Body of pancreas (tissue), 4 donors: Measurements from ENCODE around the gene TESPA1. TPM values are rescaled to one million over a fixed set of nuclear protein-coding genes. Genes with fewer than 3 reads are reported as not detected.

Source experiments
- ATAC-seq: fragments of 150-250 bp; one replicate; pipeline ENCODE4 v1.9.1; 2016
- DNase-seq, 4 donors: peaks; one replicate each; pipeline ENCODE4 v3.0.0-alpha.2; 2019
- H3K27ac ChIP-seq, 4 donors: fragments of 200-600 bp; sonication (generic); 1 replicate in 3 of 4; 2 replicates in 1 of 4; pipeline versions ENCODE4 v1.5.1 to v1.6.1; 2016 to 2019; ENCODE audit warnings: mild to moderate bottlenecking in 1 of 4, mixed read lengths in 1 of 4, moderate library complexity in 1 of 4
- H3K27me3 ChIP-seq, 2 donors: fragments of 200-600 bp; sonication (generic); one replicate each; pipeline ENCODE4 v1.6.0; 2016; ENCODE audit warnings: mild to moderate bottlenecking in 1 of 2
- H3K36me3 ChIP-seq, 2 donors: fragments of 200-600 bp; sonication (generic); replicated peaks in 1 of 2; 2 replicates each; pipeline ENCODE4 v1.5.1; 2016; ENCODE audit warnings: low read depth in 2 of 2; ENCODE audit not compliant: insufficient read depth in 1 of 2
- H3K4me1 ChIP-seq: fragments of 200-600 bp; sonication (generic); one replicate; pipeline ENCODE4 v1.6.0; 2016
- H3K4me3 ChIP-seq, 2 donors: fragments of 200-600 bp; sonication (generic); 1 replicate in 1 of 2; 2 replicates in 1 of 2; pipeline ENCODE4 v1.5.1; 2016 to 2019
- H3K9me3 ChIP-seq, 3 donors: fragments of 200-600 bp; sonication (generic); 1 replicate in 2 of 3; 2 replicates in 1 of 3; pipeline ENCODE4 v1.5.1; 2016
- POLR2A ChIP-seq, 3 donors: fragments of 450-650 bp; IDR thresholded peaks; one replicate each; pipeline ENCODE4 v1.6.1; 2016; ENCODE audit warnings: antibody characterized with exemption in 3 of 3, mild to moderate bottlenecking in 2 of 3
- WGBS, 2 donors: methylation state at CpG; one replicate each; pipeline ENCODE4 v1.1.5; 2017; 5-methylcytosine and 5-hydroxymethylcytosine counted together
- intact Hi-C: fragments of 100-400 bp; cut with DNase I; formaldehyde crosslinking; loops from one replicate; pipeline ENCODE4 v1.15.1; 2023
- total RNA-seq, 2 donors: library from RNA; depleted of rRNA; stranded (reverse); fragments of >200 nt; gene quantifications; one replicate each; pipeline ENCODE4 v1.1.0, GENCODE V29; 2016
- TF ChIP-seq, protein P1 (sequence below), 7 experiments: fragments of 450-650 bp in 4 of 7; fragments of 200-600 bp in 3 of 7; sonication (generic) in 3 of 7; IDR thresholded peaks; one replicate each; pipeline ENCODE4 v1.5.1; 2016 to 2019; ENCODE audit warnings: antibody characterized with exemption in 7 of 7

Gene TESPA1
- total RNA-seq, 2 donors from 2014 or later = not detected

DNA sequence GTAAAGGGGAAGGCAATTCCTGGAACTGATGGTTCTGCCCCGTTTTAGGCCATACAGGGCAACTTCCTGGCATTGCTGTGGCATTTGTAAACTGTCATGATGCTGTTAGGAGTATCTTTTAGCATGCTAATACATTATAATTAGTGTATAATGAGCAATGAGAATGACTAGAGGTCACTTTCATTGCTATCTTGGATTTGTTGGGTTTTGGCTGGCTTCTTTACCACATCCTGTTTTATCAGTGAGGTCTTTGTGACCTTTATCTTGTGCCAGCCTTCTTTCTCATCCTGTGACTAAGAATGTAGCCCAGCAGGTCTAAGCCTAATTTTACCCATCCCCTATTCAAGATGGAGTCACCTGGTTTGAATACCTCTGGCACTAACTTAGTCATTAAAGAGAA is 51.2 kb downstream of the TESPA1 start:
- Histone ChIP-seq H3K27me3 (no peaks in the 10 kb centered on the region), H3K9me3 (peaks cover 0 to 18% (median 0%) of the 10 kb centered on the region in 3 donors), H3K4me1 (no peaks in the 10 kb centered on the region), H3K4me3 (no peak overlapping the region), H3K36me3 (no peaks in the 10 kb centered on the region), H3K27ac (no peak overlapping the region)
- no peak for DNase-seq
- TF ChIP-seq, protein P1, sequence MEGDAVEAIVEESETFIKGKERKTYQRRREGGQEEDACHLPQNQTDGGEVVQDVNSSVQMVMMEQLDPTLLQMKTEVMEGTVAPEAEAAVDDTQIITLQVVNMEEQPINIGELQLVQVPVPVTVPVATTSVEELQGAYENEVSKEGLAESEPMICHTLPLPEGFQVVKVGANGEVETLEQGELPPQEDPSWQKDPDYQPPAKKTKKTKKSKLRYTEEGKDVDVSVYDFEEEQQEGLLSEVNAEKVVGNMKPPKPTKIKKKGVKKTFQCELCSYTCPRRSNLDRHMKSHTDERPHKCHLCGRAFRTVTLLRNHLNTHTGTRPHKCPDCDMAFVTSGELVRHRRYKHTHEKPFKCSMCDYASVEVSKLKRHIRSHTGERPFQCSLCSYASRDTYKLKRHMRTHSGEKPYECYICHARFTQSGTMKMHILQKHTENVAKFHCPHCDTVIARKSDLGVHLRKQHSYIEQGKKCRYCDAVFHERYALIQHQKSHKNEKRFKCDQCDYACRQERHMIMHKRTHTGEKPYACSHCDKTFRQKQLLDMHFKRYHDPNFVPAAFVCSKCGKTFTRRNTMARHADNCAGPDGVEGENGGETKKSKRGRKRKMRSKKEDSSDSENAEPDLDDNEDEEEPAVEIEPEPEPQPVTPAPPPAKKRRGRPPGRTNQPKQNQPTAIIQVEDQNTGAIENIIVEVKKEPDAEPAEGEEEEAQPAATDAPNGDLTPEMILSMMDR (IDR thresholded peaks at IDR 0.05) = no peak
- TF ChIP-seq POLR2A (IDR thresholded peaks at IDR 0.05) = no peak
- 52 to 57% methylated on average over 1 of the region's 1 CpG for WGBS, 2 donors
- ATAC-seq = no peak
- intact Hi-C loops = no loop called here

DNA sequence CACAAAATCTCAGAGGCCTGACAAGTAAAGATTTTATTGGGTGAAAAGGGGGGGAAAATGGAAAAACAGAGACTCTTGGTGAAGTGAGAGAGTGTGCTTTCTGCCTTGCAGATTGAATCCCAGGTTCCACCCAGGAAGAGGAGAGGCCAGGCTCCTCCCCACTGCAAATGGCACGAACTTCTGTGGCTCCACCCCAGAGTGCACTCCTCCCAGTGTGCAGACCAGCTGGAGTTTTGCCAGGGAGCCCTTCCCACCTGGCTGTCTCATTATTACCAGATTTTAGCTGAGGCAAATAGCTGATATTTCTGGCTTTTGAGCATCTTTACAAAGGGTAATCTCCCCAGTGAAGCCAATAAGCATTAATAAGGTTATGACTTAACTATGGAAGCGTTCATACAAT is 51.9 kb downstream of the TESPA1 start:
- WGBS, 2 donors = 43 to 46% methylated on average over 2 of the region's 2 CpGs
- no peak overlapping the region for H3K27ac ChIP-seq
- H3K4me1 ChIP-seq = no peaks in the 10 kb centered on the region
- no peaks in the 10 kb centered on the region for H3K36me3 ChIP-seq
- no peak for TF ChIP-seq POLR2A (IDR thresholded peaks at IDR 0.05)
- TF ChIP-seq, protein P1 (IDR thresholded peaks at IDR 0.05) = no peak
- peaks cover 0 to 18% (median 0%) of the 10 kb centered on the region in 3 donors for H3K9me3 ChIP-seq
- no peak for ATAC-seq
- DNase-seq = no peak
- H3K4me3 ChIP-seq = no peak overlapping the region
- intact Hi-C loops = no loop called here
- no peaks in the 10 kb centered on the region for H3K27me3 ChIP-seq

DNA sequence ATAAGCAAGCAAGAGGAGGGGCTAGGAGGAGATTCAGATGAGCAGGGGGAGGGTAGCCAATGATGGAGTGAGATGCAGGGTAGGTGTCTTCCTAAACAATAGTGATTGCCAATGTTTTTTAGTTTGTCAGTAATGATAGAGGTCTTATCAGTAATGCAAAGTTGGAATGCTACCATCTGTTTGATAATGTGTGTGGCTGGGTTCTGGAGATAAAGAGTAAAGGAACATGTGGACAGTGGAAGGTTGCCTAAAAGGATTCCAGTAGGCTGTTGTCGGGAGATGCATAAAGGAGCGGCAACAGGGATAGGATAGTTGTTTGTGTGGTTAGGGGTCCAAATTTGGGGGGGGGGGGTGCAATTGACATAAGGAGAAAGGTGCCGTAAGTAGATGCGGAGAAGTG is 52.5 kb downstream of the TESPA1 start:
- ATAC-seq = no peak
- H3K27ac ChIP-seq = no peak overlapping the region
- H3K36me3 ChIP-seq = no peaks in the 10 kb centered on the region
- no peaks in the 10 kb centered on the region for H3K27me3 ChIP-seq
- H3K4me3 ChIP-seq = no peak overlapping the region
- intact Hi-C loops = no loop called here
- H3K9me3 ChIP-seq = peaks cover 0 to 18% (median 0%) of the 10 kb centered on the region in 3 donors
- no peak for DNase-seq
- H3K4me1 ChIP-seq = no peaks in the 10 kb centered on the region
- no peak for TF ChIP-seq POLR2A (IDR thresholded peaks at IDR 0.05)
- TF ChIP-seq, protein P1 (IDR thresholded peaks at IDR 0.05) = no peak
- 83 to 89% methylated on average over 4 of the region's 4 CpGs for WGBS, 2 donors

DNA sequence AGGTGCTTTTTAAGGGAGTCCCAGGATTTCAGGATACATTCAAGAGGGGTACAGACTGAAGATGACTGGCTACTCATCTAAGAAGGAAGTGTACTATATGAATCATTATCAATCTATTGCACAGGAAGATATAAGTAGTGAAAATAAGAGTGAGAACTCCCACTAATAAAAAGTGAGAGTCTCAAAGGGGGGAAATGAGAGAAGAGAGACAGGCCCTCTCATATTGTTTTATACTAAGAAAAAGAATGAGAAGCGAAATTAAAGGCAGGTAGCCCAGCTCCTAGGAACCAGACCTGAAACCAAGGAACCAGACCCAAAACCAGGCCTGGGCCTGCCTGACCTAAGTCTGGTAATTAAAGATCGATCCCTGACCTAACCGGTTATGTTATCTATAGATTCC is 54.6 kb downstream of the TESPA1 start:
- intact Hi-C loops = no loop called here
- Histone ChIP-seq H3K27me3 (no peaks in the 10 kb centered on the region), H3K4me1 (no peaks in the 10 kb centered on the region), H3K36me3 (no peaks in the 10 kb centered on the region), H3K4me3 (no peak overlapping the region), H3K27ac (no peak overlapping the region), H3K9me3 (peaks cover 0 to 18% (median 0%) of the 10 kb centered on the region in 3 donors)
- DNase-seq = no peak
- ATAC-seq = no peak
- 58 to 81% methylated on average over 3 of the region's 3 CpGs for WGBS, 2 donors
- TF ChIP-seq POLR2A (IDR thresholded peaks at IDR 0.05) = no peak
- TF ChIP-seq, protein P1 (IDR thresholded peaks at IDR 0.05) = no peak

DNA sequence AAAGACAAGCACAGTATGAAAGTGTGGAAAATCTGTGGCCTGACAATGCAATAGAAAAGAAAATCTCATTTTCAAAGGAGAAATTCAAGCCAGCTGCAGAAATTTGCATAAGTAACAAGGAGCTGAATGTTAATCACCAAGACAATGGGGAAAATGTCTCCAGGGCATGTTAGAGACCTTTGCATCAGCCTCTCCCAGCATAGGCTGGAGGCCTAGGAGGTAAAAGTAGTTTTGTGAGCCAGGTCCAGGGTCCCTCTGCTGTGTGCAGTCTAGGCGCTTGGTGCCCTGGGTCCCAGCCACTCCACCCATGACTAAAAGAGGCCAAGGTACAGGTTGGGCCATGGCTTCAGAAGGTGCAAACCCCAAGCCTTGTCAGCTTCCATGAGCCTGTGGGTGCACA is 58.3 kb downstream of the TESPA1 start:
- H3K36me3 ChIP-seq = no peaks in the 10 kb centered on the region
- 67 to 77% methylated on average over 1 of the region's 1 CpG for WGBS, 2 donors
- peaks cover 0 to 14% (median 0%) of the 10 kb centered on the region in 3 donors for H3K9me3 ChIP-seq
- no peak overlapping the region for H3K27ac ChIP-seq
- no peak for DNase-seq
- no peak for ATAC-seq
- TF ChIP-seq, protein P1 (IDR thresholded peaks at IDR 0.05) = no peak
- TF ChIP-seq POLR2A (IDR thresholded peaks at IDR 0.05) = no peak
- no peak overlapping the region for H3K4me3 ChIP-seq
- no peaks in the 10 kb centered on the region for H3K27me3 ChIP-seq
- no peaks in the 10 kb centered on the region for H3K4me1 ChIP-seq
- intact Hi-C loops = no loop called here
